K562 (cell line): ENCODE results near the gene MEOX2. TPM values are rescaled to one million over a fixed set of nuclear protein-coding genes. Genes with fewer than 3 reads are reported as not detected.

Source experiments
- ATAC-seq: fragments of 200-7000 bp; cut with Tn5 transposase; 3 replicates; pipeline ENCODE4 v1.9.1; 2020; ENCODE audit warnings: moderate library complexity
- BruUV-seq: library from RNA; stranded (reverse); fragments of 400-500 nt; replicated peaks from 2 replicates; lab custom pipeline; 2021; lab: Mats Ljungman, UMichigan
- CTCF ChIA-PET: fragments of 300-600 bp; formaldehyde crosslinking; extraction: SDS; loops from one replicate; lab custom pipeline; 2021; ENCODE audit warnings: low intra/inter-chr PET ratio; lab: Yijun Ruan, JAX
- POLR2A ChIA-PET: fragments of 300-600, 350-650 bp; sonication (Branson Sonifier 250); formaldehyde crosslinking; extraction: SDS; loops from one replicate; lab custom pipeline; 2021; ENCODE audit warnings: antibody characterized with exemption, inconsistent platforms; lab: Yijun Ruan, JAX
- DNase-seq, 4 experiments: peaks; one replicate each; pipeline versions ENCODE4 v3.0.0 to v3.0.0-alpha.2; 2011 to 2018; ENCODE audit warnings: low spot score in 3 of 4, mixed read lengths in 3 of 4; ENCODE audit errors: extremely low read depth in 1 of 4
- FAIRE-seq: peaks from 2 replicates; lab custom pipeline; 2011; peaks lifted over from hg19 to GRCh38; lab: Jason Lieb, UNC
- H2AFZ ChIP-seq: 2 replicates; pipeline ENCODE4 v1.6.0; 2011; ENCODE audit warnings: low read depth, low read length, control low read depth, inconsistent platforms
- H3K27ac ChIP-seq: fragments of 200-600 bp; 3 replicates; pipeline ENCODE4 v1.8.0; 2011; ENCODE audit warnings: low read depth, mild to moderate bottlenecking, control low read depth, inconsistent platforms, low read length, moderate library complexity, mixed read lengths; ENCODE audit errors: extremely low read depth
- H3K27me3 ChIP-seq, 2 experiments: fragments of 300-600 bp in 1 of 2; 2 replicates in 1 of 2; 3 replicates in 1 of 2; pipeline versions ENCODE4 v1.6.0 to v1.8.0; 2011; ENCODE audit warnings: inconsistent platforms in 2 of 2, low read length in 2 of 2, mild to moderate bottlenecking in 1 of 2, mixed read lengths in 1 of 2, moderate library complexity in 1 of 2; ENCODE audit not compliant: control insufficient read depth in 2 of 2, insufficient read depth in 2 of 2
- H3K36me3 ChIP-seq: fragments of 300-600 bp; 3 replicates; pipeline ENCODE4 v1.8.0; 2011; ENCODE audit warnings: mild to moderate bottlenecking, low read length, inconsistent platforms; ENCODE audit not compliant: control insufficient read depth, insufficient read depth
- H3K4me1 ChIP-seq, 2 experiments: fragments of 200-600 bp in 1 of 2; replicated peaks in 1 of 2; 2 replicates in 1 of 2; 3 replicates in 1 of 2; pipeline versions ENCODE4 v1.5.1 to v1.8.0; 2011; ENCODE audit warnings: inconsistent platforms in 2 of 2, low read length in 2 of 2, mild to moderate bottlenecking in 1 of 2, mixed read lengths in 1 of 2, moderate library complexity in 1 of 2; ENCODE audit not compliant: control insufficient read depth in 2 of 2, insufficient read depth in 2 of 2
- H3K4me2 ChIP-seq: 2 replicates; pipeline ENCODE4 v1.6.1; 2011; ENCODE audit warnings: low read length, control low read depth, inconsistent platforms, mixed read lengths; ENCODE audit not compliant: insufficient read depth
- H3K4me3 ChIP-seq: fragments of 200-600 bp; sonication (generic), shearing (Covaris generic); 2 replicates; pipeline ENCODE4 v1.5.1; 2016; ENCODE audit warnings: control low read depth, inconsistent platforms
- H3K79me2 ChIP-seq: fragments of 200-600 bp; 3 replicates; pipeline ENCODE4 v1.8.0; 2011; ENCODE audit warnings: low read length, inconsistent platforms; ENCODE audit not compliant: control insufficient read depth, insufficient read depth
- H3K9ac ChIP-seq, 2 experiments: 2 replicates each; pipeline versions ENCODE4 v1.6.0 to v1.6.1; 2011; ENCODE audit warnings: low read depth in 2 of 2, low read length in 2 of 2, control low read depth in 1 of 2, inconsistent platforms in 1 of 2, mild to moderate bottlenecking in 1 of 2, mixed read lengths in 1 of 2; ENCODE audit not compliant: insufficient read depth in 1 of 2
- H3K9me1 ChIP-seq: one replicate; pipeline ENCODE4 v1.6.0; 2011; ENCODE audit warnings: inconsistent platforms, mild to moderate bottlenecking, low read length, moderate library complexity; ENCODE audit not compliant: control insufficient read depth, insufficient read depth
- H3K9me3 ChIP-seq: replicated peaks from 2 replicates; pipeline ENCODE4 v1.5.1; 2011; ENCODE audit warnings: low read depth, low read length, inconsistent platforms; ENCODE audit not compliant: control insufficient read depth, insufficient read depth
- H4K20me1 ChIP-seq: replicated peaks from 2 replicates; pipeline ENCODE4 v1.6.1; 2011; ENCODE audit warnings: low read length, inconsistent platforms, mixed read lengths; ENCODE audit not compliant: control insufficient read depth, insufficient read depth
- CAMTA2 ChIP-seq: fragments of 250-450 bp; sonication (Bioruptor Pico); conservative IDR thresholded peaks from 2 replicates; pipeline ENCODE4 v1.5.1; 2022
- CEBPG ChIP-seq, 3 experiments: fragments of 200-800 bp in 1 of 3; sonication (Bioruptor generic) in 1 of 3; sonication (generic) in 1 of 3; formaldehyde crosslinking in 1 of 3; IDR thresholded peaks in 2 of 3; conservative IDR thresholded peaks in 1 of 3; 2 replicates each; pipeline versions ENCODE4 v1.6.1 to v1.8.0; 2016 to 2022; ENCODE audit warnings: missing compliant biosample characterization in 2 of 3, missing genetic modification characterization in 2 of 3, mild to moderate bottlenecking in 1 of 3, missing genetic modification reagents in 1 of 3
- CTCFL ChIP-seq: IDR thresholded peaks from 2 replicates; pipeline ENCODE4 v1.6.1; 2011; ENCODE audit warnings: borderline replicate concordance, low read depth, mild to moderate bottlenecking, moderate library complexity, low read length; ENCODE audit not compliant: insufficient read depth, poor library complexity, severe bottlenecking
- EGR1 ChIP-seq: fragments of 450-650 bp; conservative IDR thresholded peaks from 2 replicates; pipeline ENCODE4 v1.6.1; 2017; ENCODE audit warnings: mild to moderate bottlenecking
- FOXP4 ChIP-seq: sonication (generic); formaldehyde crosslinking; IDR thresholded peaks from 2 replicates; pipeline ENCODE4 v1.8.0; 2022; ENCODE audit warnings: mild to moderate bottlenecking, missing genetic modification reagents, borderline replicate concordance
- GATA2 ChIP-seq: sonication (generic); formaldehyde crosslinking; IDR thresholded peaks from 2 replicates; pipeline ENCODE4 v1.4.0; 2020; ENCODE audit warnings: mild to moderate bottlenecking, missing genetic modification reagents
- RBM14 ChIP-seq: fragments of 200-400 bp; formaldehyde crosslinking; IDR thresholded peaks from 2 replicates; pipeline ENCODE4 v1.6.1; 2018; ENCODE audit warnings: low read depth, mild to moderate bottlenecking, low read length, moderate library complexity, borderline replicate concordance; ENCODE audit not compliant: insufficient read depth
- SMAD1 ChIP-seq: fragments of 150-350 bp; IDR thresholded peaks from 2 replicates; pipeline ENCODE4 v1.6.1; 2014; ENCODE audit warnings: low read length, low read depth; ENCODE audit not compliant: partially characterized antibody
- SMARCE1 ChIP-seq: fragments of 450-650 bp; IDR thresholded peaks from 2 replicates; pipeline ENCODE4 v1.7.1; 2016; ENCODE audit warnings: mild to moderate bottlenecking
- TAL1 ChIP-seq: fragments of 450-650 bp; IDR thresholded peaks from 2 replicates; pipeline ENCODE4 v1.6.1; 2016; ENCODE audit warnings: mild to moderate bottlenecking
- YY1 ChIP-seq, 3 experiments: IDR thresholded peaks; 2 replicates each; pipeline ENCODE4 v1.6.1; 2011; ENCODE audit warnings: low read length in 2 of 3, mild to moderate bottlenecking in 2 of 3, moderate library complexity in 2 of 3, borderline replicate concordance in 1 of 3, control low read depth in 1 of 3, low read depth in 1 of 3; ENCODE audit not compliant: insufficient read depth in 3 of 3, insufficient replicate concordance in 2 of 3, control insufficient read depth in 1 of 3, insufficient read length in 1 of 3; ENCODE audit errors: extremely low read depth in 1 of 3
- ZFP30 ChIP-seq: fragments of 250-450 bp; sonication (Bioruptor Pico); IDR thresholded peaks from 2 replicates; pipeline ENCODE4 v1.8.0; 2022; ENCODE audit warnings: moderate library complexity, mild to moderate bottlenecking, inconsistent platforms, borderline replicate concordance
- ZFP91 ChIP-seq: sonication (generic); formaldehyde crosslinking; IDR thresholded peaks from 2 replicates; pipeline ENCODE4 v1.8.0; 2022; ENCODE audit warnings: mild to moderate bottlenecking, missing genetic modification reagents
- ZKSCAN8 ChIP-seq: fragments of 200-800 bp; sonication (Bioruptor generic); IDR thresholded peaks from 2 replicates; pipeline ENCODE4 v1.6.1; 2016; ENCODE audit warnings: missing genetic modification characterization, missing compliant biosample characterization
- ZNF124 ChIP-seq: sonication (generic); formaldehyde crosslinking; IDR thresholded peaks from 2 replicates; pipeline ENCODE4 v1.8.1; 2022; ENCODE audit warnings: missing genetic modification reagents
- ZNF785 ChIP-seq: fragments of 250-450 bp; sonication (Bioruptor Pico); IDR thresholded peaks from 2 replicates; pipeline ENCODE4 v1.4.0; 2020; ENCODE audit warnings: mild to moderate bottlenecking
- WGBS: fragments of 100-300 bp; shearing (Covaris generic); methylation state at CpG from one replicate; pipeline ENCODE4 v1.1.6; 2016; ENCODE audit warnings: low coverage, mixed read lengths; ENCODE audit not compliant: insufficient coverage; ENCODE audit errors: missing lambda C conversion rate; 5-methylcytosine and 5-hydroxymethylcytosine counted together
- in situ Hi-C: fragments of 300-500 bp; cut with MboI; formaldehyde crosslinking; loops from 4 replicates; pipeline ENCODE4 v1.15.0; 2018; ENCODE audit warnings: inconsistent platforms, mixed read lengths
- intact Hi-C: fragments of 100-400 bp; cut with micrococcal nuclease; formaldehyde crosslinking; loops from 2 replicates; pipeline ENCODE4 v1.14.2; 2022
- polyA plus RNA-seq, 8 experiments: library from polyadenylated mRNA; depleted of rRNA in 4 of 8; stranded (reverse) in 5 of 8; unstranded in 3 of 8; fragments of >200 nt; fragmentation: Nextera tagmentation in 2 of 8; fragmentation: Illumina TruSeq in 1 of 8; extraction: Ambion mirVana in 2 of 8; extraction: Trizol in 1 of 8; gene quantifications; 2 replicates each; pipeline versions ENCODE4 v1.2.1 to v1.2.3, GENCODE V29; 2011 to 2014; ENCODE audit warnings: inconsistent platforms in 1 of 8, missing spikeins in 1 of 8
- total RNA-seq, 7 experiments: library from RNA; depleted of rRNA in 6 of 7; stranded (reverse); fragments of >200 nt in 6 of 7; fragmentation: Illumina TruSeq in 2 of 7; extraction: Trizol in 2 of 7; gene quantifications; 2 replicates each; pipeline versions ENCODE4 v1.2.1 to v1.2.3, GENCODE V29; 2011 to 2021; ENCODE audit warnings: low replicate concordance in 1 of 7

The MEOX2 gene
- total and polyA plus RNA-seq, 9 of the 15 experiments (the other 6 are each of a cell fraction or from before 2014, with no cell fraction given), result not detected

GRCh38 chr7:15561835-15562234, 124.6 kb downstream of the MEOX2 start, which contains the start of gene AGMO:
TSS of gene AGMO (minus strand) at chr7:15562015.
- in situ Hi-C loops (no loop called here), intact Hi-C loops (no loop called here)
- FAIRE-seq (no peak), ATAC-seq (no peak), DNase-seq (no peak)
- Histone ChIP-seq H3K79me2 (no peaks in the 10 kb centered on the region), H3K4me1 (no peaks in the 10 kb centered on the region), H3K27me3 (no peaks in the 10 kb centered on the region), H3K4me2 (no peak within 1 kb of the TSS), H4K20me1 (no peaks in the 10 kb centered on the region), H3K9ac (no peak within 1 kb of the TSS), H3K9me1 (no peaks in the 10 kb centered on the region), H2AFZ (no peak within 1 kb of the TSS), H3K27ac (no peak within 1 kb of the TSS), H3K4me3 (no peak within 1 kb of the TSS), H3K9me3 (no peaks in the 10 kb centered on the region)
- ChIA-PET POLR2A (no interaction called here), CTCF (no interaction called here)
- BruUV-seq, result no TSS peak
- WGBS, result 2% methylated on average over 5 of the region's 5 CpGs
- TF ChIP-seq YY1 (IDR thresholded peaks at IDR 0.05; ENCODE audit: borderline replicate concordance in 1 of 3, control insufficient read depth in 1 of 3, extremely low read depth in 1 of 3, insufficient read depth in 3 of 3, insufficient read length in 1 of 3, insufficient replicate concordance in 2 of 3, low read depth in 1 of 3, low read length in 2 of 3) (no peak), CAMTA2 (CRISPR knock-in tag) (no peak), ZFP30 (CRISPR knock-in tag) (no peak), SMARCE1 (no peak), ZNF124 (CRISPR knock-in tag) (no peak), TAL1 (no peak), FOXP4 (CRISPR knock-in tag) (no peak), CEBPG (CRISPR knock-in tag; IDR thresholded peaks at IDR 0.05) (no peak), CEBPG (tag; conservative IDR thresholded peaks at IDR 0.05 in 1 of 2, IDR thresholded peaks at IDR 0.05 in 1 of 2) (no peak), SMAD1 (no peak), ZNF785 (CRISPR knock-in tag) (no peak), RBM14 (no peak), ZKSCAN8 (CRISPR knock-in tag) (no peak), ZFP91 (CRISPR knock-in tag) (no peak), EGR1 (no peak), CTCFL (no peak), GATA2 (CRISPR knock-in tag) (no peak)
- TF ChIP-seq, all 486 proteins: peak for 0
- no peaks in the 10 kb centered on the region for H3K36me3 ChIP-seq
